MCF 10A (cell line): ENCODE measurements around the gene CRHBP. TPM values are rescaled to one million over a fixed set of nuclear protein-coding genes. Genes with fewer than 3 reads are reported as not detected.

ENCODE experiments used
- BruUV-seq: library from RNA; stranded (reverse); fragments of 400-500 nt; replicated peaks from 2 replicates; lab custom pipeline; 2021; lab: Mats Ljungman, UMichigan
- CTCF ChIA-PET: fragments of 300-600 bp; sonication (Branson Sonifier 250); formaldehyde crosslinking; extraction: SDS; loops from one replicate; lab custom pipeline; 2021; ENCODE audit warnings: antibody characterized with exemption, inconsistent platforms; lab: Yijun Ruan, JAX
- POLR2A ChIA-PET: fragments of 300-600, 350-650 bp; sonication (Branson Sonifier 250); formaldehyde crosslinking; extraction: SDS; loops from one replicate; lab custom pipeline; 2020; ENCODE audit warnings: antibody characterized with exemption, inconsistent platforms; lab: Yijun Ruan, JAX
- DNase-seq: peaks from one replicate; pipeline ENCODE4 v3.0.0-alpha.2; 2018; ENCODE audit not compliant: unreplicated experiment
- H3K27ac Mint-ChIP-seq: one replicate; pipeline ENCODE4 v1.8.0; 2022; ENCODE audit warnings: mild to moderate bottlenecking, low read depth, mixed read lengths; ENCODE audit not compliant: unreplicated experiment
- H3K27me3 Mint-ChIP-seq: one replicate; pipeline ENCODE4 v1.8.0; 2022; ENCODE audit warnings: mixed read lengths; ENCODE audit not compliant: insufficient read depth, unreplicated experiment
- H3K36me3 Mint-ChIP-seq: one replicate; pipeline ENCODE4 v1.8.0; 2022; ENCODE audit warnings: mild to moderate bottlenecking, moderate library complexity, mixed read lengths; ENCODE audit not compliant: insufficient read depth, unreplicated experiment
- H3K4me1 Mint-ChIP-seq: one replicate; pipeline ENCODE4 v1.8.0; 2022; ENCODE audit warnings: mixed read lengths; ENCODE audit not compliant: insufficient read depth, unreplicated experiment
- H3K4me3 Mint-ChIP-seq: one replicate; pipeline ENCODE4 v1.8.0; 2022; ENCODE audit warnings: mild to moderate bottlenecking, moderate library complexity, mixed read lengths; ENCODE audit not compliant: unreplicated experiment
- H3K9me3 Mint-ChIP-seq: one replicate; pipeline ENCODE4 v1.8.0; 2022; ENCODE audit warnings: mixed read lengths; ENCODE audit not compliant: unreplicated experiment
- intact Hi-C: fragments of 100-400 bp; cut with micrococcal nuclease; formaldehyde crosslinking; loops from 2 replicates; pipeline ENCODE4 v1.14.1; 2022
- total RNA-seq: library from RNA; stranded (reverse); gene quantifications from 2 replicates; pipeline ENCODE4 v1.2.3, GENCODE V29; 2022
- TF ChIP-seq, protein P1 (sequence below): fragments of 200-600 bp; IDR thresholded peaks from one replicate; pipeline ENCODE4 v1.8.0; 2022; ENCODE audit warnings: antibody characterized with exemption, mild to moderate bottlenecking; ENCODE audit not compliant: unreplicated experiment

The CRHBP gene
- total RNA-seq, 1 experiment from 2014 or later: not detected

DNA sequence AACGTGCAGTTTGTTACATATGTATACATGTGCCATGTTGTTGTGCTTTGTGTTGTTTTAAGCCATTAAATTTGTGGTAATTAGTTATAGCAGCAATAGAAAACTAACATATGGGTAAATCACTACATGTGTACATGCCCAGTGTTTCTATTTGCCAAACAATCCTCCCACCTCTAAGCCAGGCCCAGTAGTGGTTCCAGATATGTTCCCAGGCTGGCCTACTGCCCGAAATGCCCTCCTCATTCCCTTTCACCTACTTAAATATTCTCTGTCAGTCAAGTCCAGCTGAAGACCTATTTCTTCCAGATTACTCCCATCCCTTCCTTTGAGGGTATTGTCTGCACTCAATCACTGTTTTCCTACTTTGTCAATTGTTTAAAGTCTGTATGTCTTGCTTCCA is 53.3 kb downstream of the CRHBP start:
- TF ChIP-seq, protein P1, sequence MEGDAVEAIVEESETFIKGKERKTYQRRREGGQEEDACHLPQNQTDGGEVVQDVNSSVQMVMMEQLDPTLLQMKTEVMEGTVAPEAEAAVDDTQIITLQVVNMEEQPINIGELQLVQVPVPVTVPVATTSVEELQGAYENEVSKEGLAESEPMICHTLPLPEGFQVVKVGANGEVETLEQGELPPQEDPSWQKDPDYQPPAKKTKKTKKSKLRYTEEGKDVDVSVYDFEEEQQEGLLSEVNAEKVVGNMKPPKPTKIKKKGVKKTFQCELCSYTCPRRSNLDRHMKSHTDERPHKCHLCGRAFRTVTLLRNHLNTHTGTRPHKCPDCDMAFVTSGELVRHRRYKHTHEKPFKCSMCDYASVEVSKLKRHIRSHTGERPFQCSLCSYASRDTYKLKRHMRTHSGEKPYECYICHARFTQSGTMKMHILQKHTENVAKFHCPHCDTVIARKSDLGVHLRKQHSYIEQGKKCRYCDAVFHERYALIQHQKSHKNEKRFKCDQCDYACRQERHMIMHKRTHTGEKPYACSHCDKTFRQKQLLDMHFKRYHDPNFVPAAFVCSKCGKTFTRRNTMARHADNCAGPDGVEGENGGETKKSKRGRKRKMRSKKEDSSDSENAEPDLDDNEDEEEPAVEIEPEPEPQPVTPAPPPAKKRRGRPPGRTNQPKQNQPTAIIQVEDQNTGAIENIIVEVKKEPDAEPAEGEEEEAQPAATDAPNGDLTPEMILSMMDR: no peak
- Mint-ChIP-seq H3K27me3 (no peaks in the 10 kb centered on the region), H3K4me1 (no peaks in the 10 kb centered on the region), H3K36me3 (no peaks in the 10 kb centered on the region), H3K4me3 (no peak overlapping the region), H3K27ac (no peak overlapping the region), H3K9me3 (no peaks in the 10 kb centered on the region)
- intact Hi-C loops: no loop called here
- no peak for DNase-seq
- ChIA-PET CTCF (no interaction called here), POLR2A (interaction anchor here (1.3 kb wide), 1 partner anchor 24 kb away, joined by 3 read pairs; the partner anchor contains the start of gene AGGF1)
- no TSS peak for BruUV-seq

DNA sequence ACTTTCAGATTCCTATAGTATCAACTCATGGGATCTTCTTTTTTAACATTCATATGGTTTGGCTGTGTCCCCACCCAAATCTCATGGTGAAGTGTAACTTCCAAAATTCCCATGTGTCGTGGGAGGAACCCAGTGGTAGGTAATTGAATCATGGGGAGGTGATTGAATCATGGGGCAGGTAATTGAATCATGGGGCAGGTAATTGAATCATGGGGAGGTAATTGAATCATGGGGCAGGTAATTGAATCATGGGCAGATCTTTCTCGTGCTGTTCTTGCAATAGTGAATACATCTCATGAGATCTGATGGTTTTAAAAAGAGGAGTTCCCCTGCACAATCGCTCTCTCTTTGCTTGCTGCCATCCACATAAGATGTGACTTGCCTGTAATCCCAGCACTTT is 55.6 kb downstream of the CRHBP start:
- no peak overlapping the region for H3K4me3 Mint-ChIP-seq
- intact Hi-C loops: no loop called here

DNA sequence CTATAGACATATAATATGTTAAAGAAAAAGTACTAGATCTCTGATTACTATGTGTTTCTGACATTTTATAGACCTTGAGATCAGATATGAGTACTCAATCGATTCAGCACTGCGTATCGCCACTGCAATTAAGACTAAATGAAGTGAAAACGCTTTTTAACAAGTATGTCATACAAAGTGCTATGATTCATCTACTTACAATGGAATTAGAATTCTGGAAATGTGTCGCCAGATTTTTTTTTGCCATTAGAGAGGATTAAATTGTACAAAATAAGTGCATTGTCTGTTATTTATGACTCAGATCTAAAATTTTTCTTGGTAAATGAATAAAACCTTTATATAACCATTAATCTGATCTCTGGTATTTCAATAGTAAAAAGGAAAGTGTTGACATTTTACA is 57.4 kb downstream of the CRHBP start:
- no peak for DNase-seq
- Mint-ChIP-seq H3K4me1 (no peaks in the 10 kb centered on the region), H3K9me3 (no peaks in the 10 kb centered on the region), H3K36me3 (no peaks in the 10 kb centered on the region), H3K27ac (no peak overlapping the region), H3K4me3 (no peak overlapping the region), H3K27me3 (no peaks in the 10 kb centered on the region)
- CTCF ChIA-PET: no interaction called here
- intact Hi-C loops: no loop called here
- TF ChIP-seq, protein P1: no peak
- POLR2A ChIA-PET: no interaction called here
- BruUV-seq: no TSS peak

More for the DNA sequence above, 55.6 kb downstream of the CRHBP start:
- POLR2A ChIA-PET: no interaction called here
- no peak for DNase-seq
- TF ChIP-seq, protein P1: no peak
- Mint-ChIP-seq H3K27me3 (no peaks in the 10 kb centered on the region), H3K9me3 (no peaks in the 10 kb centered on the region), H3K4me1 (no peaks in the 10 kb centered on the region), H3K36me3 (no peaks in the 10 kb centered on the region), H3K27ac (no peak overlapping the region)
- BruUV-seq: no TSS peak
- CTCF ChIA-PET: interaction anchor here (0.8 to 1.2 kb wide), 3 partner anchors 139 to 1264 kb away, joined by 3 to 4 read pairs (median 3); no protein-coding TSS in a partner anchor

DNA sequence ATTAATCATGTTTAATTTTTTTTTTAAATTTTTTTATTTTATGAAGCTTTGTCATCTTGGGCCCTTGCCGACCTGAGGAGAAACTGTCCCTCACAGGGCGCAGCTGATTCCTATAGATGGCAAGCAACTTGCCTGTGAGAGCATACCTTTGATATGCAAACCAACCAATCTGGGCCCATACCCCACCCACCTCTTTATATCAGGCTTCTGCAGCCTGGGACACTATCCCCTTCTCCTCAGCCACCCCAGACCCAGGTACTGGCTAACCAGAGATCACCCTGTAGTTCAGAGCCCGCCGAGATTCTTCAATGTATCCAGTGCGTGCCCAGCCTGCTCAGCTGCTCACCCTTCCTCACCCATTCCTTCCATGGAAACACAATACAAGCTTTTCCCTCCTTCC is 58.7 kb downstream of the CRHBP start:
- Mint-ChIP-seq H3K36me3 (no peaks in the 10 kb centered on the region), H3K27ac (no peak overlapping the region), H3K27me3 (no peaks in the 10 kb centered on the region), H3K4me1 (no peaks in the 10 kb centered on the region), H3K9me3 (no peaks in the 10 kb centered on the region), H3K4me3 (no peak overlapping the region)
- no TSS peak for BruUV-seq
- CTCF ChIA-PET: interaction anchor here (0.6 to 1.0 kb wide), 2 partner anchors 142 to 179 kb away, joined by 3 read pairs; no protein-coding TSS in a partner anchor
- intact Hi-C loops: no loop called here
- POLR2A ChIA-PET: no interaction called here
- no peak for DNase-seq
- TF ChIP-seq, protein P1: no peak
